ENCODE data around the gene ARRB2.

DNA sequence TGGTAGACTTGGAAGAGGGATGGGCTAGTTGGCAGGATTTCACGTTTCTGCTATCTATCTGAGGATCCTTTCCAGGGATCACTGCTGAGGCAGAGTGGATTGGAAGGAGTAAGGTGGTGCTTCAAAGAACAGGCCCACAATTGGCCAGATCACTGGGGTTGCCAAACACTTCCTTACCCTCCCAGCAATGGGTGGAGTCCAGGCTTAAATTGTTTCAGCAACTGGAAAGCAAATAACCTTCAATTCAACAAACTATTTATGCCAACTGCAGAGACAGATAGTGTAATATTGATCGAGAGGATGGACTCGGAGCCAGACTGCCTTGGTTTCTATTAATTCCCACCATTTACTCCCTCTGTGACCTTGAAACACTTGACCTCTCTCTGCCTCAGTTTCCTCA, 2.1 kb downstream of the ARRB2 start:
- TF ChIP-seq, protein P1, sequence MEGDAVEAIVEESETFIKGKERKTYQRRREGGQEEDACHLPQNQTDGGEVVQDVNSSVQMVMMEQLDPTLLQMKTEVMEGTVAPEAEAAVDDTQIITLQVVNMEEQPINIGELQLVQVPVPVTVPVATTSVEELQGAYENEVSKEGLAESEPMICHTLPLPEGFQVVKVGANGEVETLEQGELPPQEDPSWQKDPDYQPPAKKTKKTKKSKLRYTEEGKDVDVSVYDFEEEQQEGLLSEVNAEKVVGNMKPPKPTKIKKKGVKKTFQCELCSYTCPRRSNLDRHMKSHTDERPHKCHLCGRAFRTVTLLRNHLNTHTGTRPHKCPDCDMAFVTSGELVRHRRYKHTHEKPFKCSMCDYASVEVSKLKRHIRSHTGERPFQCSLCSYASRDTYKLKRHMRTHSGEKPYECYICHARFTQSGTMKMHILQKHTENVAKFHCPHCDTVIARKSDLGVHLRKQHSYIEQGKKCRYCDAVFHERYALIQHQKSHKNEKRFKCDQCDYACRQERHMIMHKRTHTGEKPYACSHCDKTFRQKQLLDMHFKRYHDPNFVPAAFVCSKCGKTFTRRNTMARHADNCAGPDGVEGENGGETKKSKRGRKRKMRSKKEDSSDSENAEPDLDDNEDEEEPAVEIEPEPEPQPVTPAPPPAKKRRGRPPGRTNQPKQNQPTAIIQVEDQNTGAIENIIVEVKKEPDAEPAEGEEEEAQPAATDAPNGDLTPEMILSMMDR (IDR thresholded peaks at IDR 0.05), result no peak
- no peak for TF ChIP-seq POLR2A (IDR thresholded peaks at IDR 0.05)
